GM12878 (cell line): ENCODE results near the gene EFNA3. TPM values are rescaled to one million over a fixed set of nuclear protein-coding genes. Genes with fewer than 3 reads are reported as not detected.

Source experiments
- ATAC-seq: fragments of 200-7000 bp; cut with Tn5 transposase; 3 replicates; pipeline ENCODE4 v1.9.1; 2020; ENCODE audit warnings: mild to moderate bottlenecking, moderate library complexity
- BruUV-seq: library from RNA; stranded (reverse); fragments of 400-500 nt; replicated peaks from 2 replicates; lab custom pipeline; 2021; lab: Mats Ljungman, UMichigan
- CTCF ChIA-PET: fragments of 300-600 bp; sonication (Branson Sonifier 250); formaldehyde crosslinking; extraction: SDS; loops from one replicate; lab custom pipeline; 2021; ENCODE audit warnings: inconsistent platforms; lab: Yijun Ruan, JAX
- POLR2A ChIA-PET: fragments of 350-600 bp; formaldehyde crosslinking; extraction: SDS; loops from one replicate; lab custom pipeline; 2021; ENCODE audit warnings: inconsistent platforms; lab: Charles Lee
- RAD21 ChIA-PET: fragments of 300-600 bp; sonication (Branson Sonifier 250); formaldehyde crosslinking; loops from one replicate; lab custom pipeline; 2023; ENCODE audit warnings: antibody characterized with exemption; ENCODE audit not compliant: unreplicated experiment; lab: Charles Lee
- SMC1A ChIA-PET: fragments of 300-600 bp; sonication (Branson Sonifier 250); formaldehyde crosslinking; loops from one replicate; lab custom pipeline; 2023; ENCODE audit not compliant: unreplicated experiment, uncharacterized antibody; lab: Charles Lee
- DNase-seq: peaks from one replicate; pipeline ENCODE4 v3.0.0-alpha.2; 2011; ENCODE audit warnings: low read depth, low spot score
- FAIRE-seq: peaks from 3 replicates; lab custom pipeline; 2011; peaks lifted over from hg19 to GRCh38; lab: Jason Lieb, UNC
- H2AFZ ChIP-seq: 2 replicates; pipeline ENCODE4 v1.6.0; 2011; ENCODE audit warnings: low read depth, low read length, control low read depth; ENCODE audit not compliant: control insufficient read depth
- H3K27ac ChIP-seq: 2 replicates; pipeline ENCODE4 v1.5.1; 2011; ENCODE audit warnings: control low read depth; ENCODE audit not compliant: control insufficient read depth, insufficient read depth
- H3K27me3 ChIP-seq, 2 experiments: replicated peaks in 1 of 2; 2 replicates each; pipeline versions ENCODE4 v1.6.0 to v1.6.1; 2011; ENCODE audit warnings: low read length in 1 of 2; ENCODE audit not compliant: control insufficient read depth in 2 of 2, insufficient read depth in 2 of 2
- H3K36me3 ChIP-seq, 2 experiments: 2 replicates each; pipeline ENCODE4 v1.5.1; 2011; ENCODE audit warnings: low read length in 1 of 2; ENCODE audit not compliant: control insufficient read depth in 2 of 2, insufficient read depth in 2 of 2
- H3K4me1 ChIP-seq: 2 replicates; pipeline ENCODE4 v1.6.1; 2011; ENCODE audit warnings: mild to moderate bottlenecking, low read length, moderate library complexity, mixed read lengths; ENCODE audit not compliant: control insufficient read depth, insufficient read depth
- H3K4me2 ChIP-seq: 2 replicates; pipeline ENCODE4 v1.6.0; 2011; ENCODE audit warnings: control low read depth; ENCODE audit not compliant: control insufficient read depth, insufficient read depth
- H3K4me3 ChIP-seq: fragments of 200-600 bp; sonication (generic); 2 replicates; pipeline ENCODE4 v1.5.1; 2016
- H3K79me2 ChIP-seq: 2 replicates; pipeline ENCODE4 v1.6.0; 2011; ENCODE audit warnings: low read length; ENCODE audit not compliant: control insufficient read depth, insufficient read depth
- H3K9ac ChIP-seq: 2 replicates; pipeline ENCODE4 v1.8.0; 2011; ENCODE audit warnings: low read length, control low read depth, mixed read lengths; ENCODE audit not compliant: control insufficient read depth, insufficient read depth
- H3K9me3 ChIP-seq: replicated peaks from 3 replicates; pipeline ENCODE4 v1.5.1; 2011; ENCODE audit warnings: mild to moderate bottlenecking, low read length; ENCODE audit not compliant: control insufficient read depth, insufficient read depth
- H4K20me1 ChIP-seq: 2 replicates; pipeline ENCODE4 v1.6.0; 2011; ENCODE audit not compliant: control insufficient read depth, insufficient read depth
- CREM ChIP-seq: IDR thresholded peaks from 2 replicates; pipeline ENCODE4 v1.6.1; 2014; ENCODE audit warnings: antibody characterized with exemption, low read depth
- EP300 ChIP-seq, 2 experiments: fragments of 150-350 bp in 1 of 2; IDR thresholded peaks; 2 replicates each; pipeline ENCODE4 v1.6.1; 2011 to 2012; ENCODE audit warnings: low read depth in 2 of 2, low read length in 2 of 2, borderline replicate concordance in 1 of 2, improper control_type of control experiment in 1 of 2, inconsistent platforms in 1 of 2; ENCODE audit not compliant: control insufficient read depth in 1 of 2
- ESRRA ChIP-seq: IDR thresholded peaks from 2 replicates; pipeline ENCODE4 v1.6.1; 2012; ENCODE audit warnings: mild to moderate bottlenecking, low read length, improper control_type of control experiment
- FOXM1 ChIP-seq: IDR thresholded peaks from 2 replicates; pipeline ENCODE4 v1.6.1; 2012; ENCODE audit warnings: low read depth, mild to moderate bottlenecking, inconsistent platforms, low read length, moderate library complexity
- GATAD2B ChIP-seq: fragments of 450-650 bp; conservative IDR thresholded peaks from 2 replicates; pipeline ENCODE4 v1.6.1; 2017; ENCODE audit warnings: low read depth, mild to moderate bottlenecking, moderate library complexity
- KLF5 ChIP-seq: fragments of 450-650 bp; IDR thresholded peaks from 2 replicates; pipeline ENCODE4 v1.6.1; 2014; ENCODE audit warnings: mild to moderate bottlenecking; ENCODE audit not compliant: partially characterized antibody
- MEF2B ChIP-seq: fragments of 450-650 bp; IDR thresholded peaks from 2 replicates; pipeline ENCODE4 v1.6.1; 2018; ENCODE audit warnings: mild to moderate bottlenecking, moderate library complexity; ENCODE audit not compliant: partially characterized antibody, poor library complexity, severe bottlenecking
- RB1 ChIP-seq: fragments of 450-650 bp; formaldehyde crosslinking; IDR thresholded peaks from 2 replicates; pipeline ENCODE4 v1.6.1; 2017; ENCODE audit warnings: mild to moderate bottlenecking, borderline replicate concordance
- SUZ12 ChIP-seq: fragments of 200-600 bp; sonication (generic); IDR thresholded peaks from one replicate; pipeline ENCODE4 v1.6.1; 2018; ENCODE audit warnings: antibody characterized with exemption, mild to moderate bottlenecking; ENCODE audit not compliant: unreplicated experiment
- ZBTB11 ChIP-seq: fragments of 450-650 bp; formaldehyde crosslinking; IDR thresholded peaks from 2 replicates; pipeline ENCODE4 v1.5.0; 2022; ENCODE audit warnings: mild to moderate bottlenecking, missing genetic modification characterization
- WGBS: methylation state at CpG from one replicate; pipeline ENCODE4 v1.1.6; 2016; ENCODE audit warnings: low lambda C conversion rate; ENCODE audit not compliant: insufficient replicate concordance, insufficient coverage; ENCODE audit errors: missing lambda C conversion rate; 5-methylcytosine and 5-hydroxymethylcytosine counted together
- in situ Hi-C: fragments of 300-500 bp; cut with MboI; formaldehyde crosslinking; loops from 9 replicates; pipeline ENCODE4 v1.14.3; 2018; ENCODE audit warnings: mixed read lengths
- intact Hi-C: fragments of 100-400 bp; cut with micrococcal nuclease; formaldehyde crosslinking; loops from one replicate; pipeline ENCODE4 v1.14.2; 2022; ENCODE audit not compliant: unreplicated experiment
- polyA plus RNA-seq, 11 experiments: library from polyadenylated mRNA; depleted of rRNA in 4 of 11; unstranded in 6 of 11; stranded (reverse) in 5 of 11; fragments of >200 nt; fragmentation: Nextera tagmentation in 4 of 11; fragmentation: Illumina TruSeq in 1 of 11; extraction: Ambion mirVana in 4 of 11; extraction: Trizol in 1 of 11; gene quantifications; 1 replicate in 1 of 11; 2 replicates in 10 of 11; pipeline versions ENCODE4 v1.2.1 to v1.2.3, GENCODE V29; 2011 to 2016; ENCODE audit warnings: inconsistent platforms in 2 of 11, missing spikeins in 2 of 11, low read depth in 1 of 11
- total RNA-seq, 4 experiments: library from RNA; depleted of rRNA in 3 of 4; stranded (reverse); fragments of >200 nt in 3 of 4; fragmentation: Illumina TruSeq in 1 of 4; extraction: Trizol in 1 of 4; gene quantifications; 2 replicates each; pipeline versions ENCODE4 v1.2.1 to v1.2.3, GENCODE V29; 2013 to 2021

Gene EFNA3
- total and polyA plus RNA-seq, 10 of the 15 experiments (the other 5 are each of a cell fraction or from before 2014, with no cell fraction given), result 0.08 to 5.4 (median 1.1) TPM

- peak overlapping the region; percentile 79 for H3K4me2 ChIP-seq
- no peak overlapping the region for H3K9ac ChIP-seq
- no peak for DNase-seq
- CTCF ChIA-PET, result interaction anchor here (1.1 to 4.4 kb wide), 3 partner anchors 17 to 34 kb away, joined by 4 to 27 read pairs (median 6); partner anchors contain the start of genes ADAM15 and EFNA4
- no peaks in the 10 kb centered on the region for H3K9me3 ChIP-seq
- ATAC-seq, result no peak; the same call in 2 of the 3 replicates
- FAIRE-seq, result no peak
- BruUV-seq, result no TSS peak
- in situ Hi-C loops, result no loop called here
- POLR2A ChIA-PET, result interaction anchor here (1.5 kb wide), 1 partner anchor 15 kb away, joined by 4 read pairs; no protein-coding TSS in a partner anchor
- TF ChIP-seq CREM (no peak), EP300 (IDR thresholded peaks at IDR 0.05; ENCODE audit: borderline replicate concordance in 1 of 2, control insufficient read depth in 1 of 2, low read depth in 2 of 2, low read length in 2 of 2) (no peak)
- H2AFZ ChIP-seq, result no peak overlapping the region
- H3K79me2 ChIP-seq, result no peaks in the 10 kb centered on the region
- 13% methylated on average over 8 of the region's 10 CpGs for WGBS
- SMC1A ChIA-PET, result interaction anchor here (1.7 kb wide), 1 partner anchor 14 kb away, joined by 5 read pairs; no protein-coding TSS in a partner anchor
- RAD21 ChIA-PET, result interaction anchor here (1.0 to 1.6 kb wide), 3 partner anchors 16 to 533 kb away, joined by 3 to 7 read pairs (median 3); partner anchors contain the start of genes EFNA4 and KRTCAP2
- no peaks in the 10 kb centered on the region for H3K36me3 ChIP-seq
- peaks cover 30% of the 10 kb centered on the region for H3K4me1 ChIP-seq
- H3K4me3 ChIP-seq, result peak overlapping the region; percentile 59; the same call in 1 of the 2 replicates
- H3K27me3 ChIP-seq, result peaks cover 23 to 26% of the 10 kb centered on the region in 2 experiments
- no peaks in the 10 kb centered on the region for H4K20me1 ChIP-seq
- intact Hi-C loops, result no loop called here
- H3K27ac ChIP-seq, result no peak overlapping the region
Observed at GRCh38 chr1:155079210-155079486, 511 bp downstream of the EFNA3 start.

GRCh38 chr1:155079487-155080311 lies 1.1 kb downstream of the EFNA3 start:
- Histone ChIP-seq H3K4me3 (0 out of 2 replicates have a peak overlapping the region, but pooled peaks have one; percentile 59), H3K9ac (no peak overlapping the region), H3K27me3 (peaks cover 23 to 26% of the 10 kb centered on the region in 2 experiments), H3K36me3 (no peaks in the 10 kb centered on the region), H2AFZ (no peak overlapping the region), H3K27ac (no peak overlapping the region), H3K4me2 (peak overlapping the region; percentile 79), H3K9me3 (no peaks in the 10 kb centered on the region), H3K79me2 (no peaks in the 10 kb centered on the region), H4K20me1 (no peaks in the 10 kb centered on the region), H3K4me1 (peaks cover 34% of the 10 kb centered on the region)
- CTCF ChIA-PET, result interaction anchor here (1.4 to 4.4 kb wide), 3 partner anchors 17 to 71 kb away, joined by 3 to 27 read pairs (median 6); partner anchors contain the start of genes ADAM15 and EFNA4
- POLR2A ChIA-PET, result interaction anchor here (1.5 kb wide), 1 partner anchor 15 kb away, joined by 4 read pairs; no protein-coding TSS in a partner anchor
- in situ Hi-C loops, result no loop called here
- 4% methylated on average over 44 of the region's 67 CpGs for WGBS
- no peak for ATAC-seq
- SMC1A ChIA-PET, result interaction anchor here (1.7 kb wide), 1 partner anchor 18 kb away, joined by 8 read pairs; no protein-coding TSS in a partner anchor
- DNase-seq, result no peak
- RAD21 ChIA-PET, result interaction anchor here (1.2 to 1.6 kb wide), 2 partner anchors 15 to 93 kb away, joined by 3 to 6 read pairs; partner anchors contain the start of gene KRTCAP2
- BruUV-seq, result no TSS peak
- intact Hi-C loops, result loop anchor here (10.0 kb wide), 1 partner anchor 595 kb away; no protein-coding TSS in a partner anchor
- FAIRE-seq, result no peak
- 0 out of 2 replicates have a peak, but pooled peaks have one; percentile 17 for TF ChIP-seq GATAD2B
- TF ChIP-seq ESRRA, result no peak
- TF ChIP-seq RB1, result no peak
- TF ChIP-seq KLF5, result no peak
- TF ChIP-seq ZBTB11 (CRISPR knock-in tag), result no peak
- TF ChIP-seq MEF2B, result peak; percentile 22
- TF ChIP-seq SUZ12, result peak; percentile 74
- no peak for TF ChIP-seq FOXM1
